Measurements from ENCODE around the gene LIMK1.

Gene LIMK1

DNA sequence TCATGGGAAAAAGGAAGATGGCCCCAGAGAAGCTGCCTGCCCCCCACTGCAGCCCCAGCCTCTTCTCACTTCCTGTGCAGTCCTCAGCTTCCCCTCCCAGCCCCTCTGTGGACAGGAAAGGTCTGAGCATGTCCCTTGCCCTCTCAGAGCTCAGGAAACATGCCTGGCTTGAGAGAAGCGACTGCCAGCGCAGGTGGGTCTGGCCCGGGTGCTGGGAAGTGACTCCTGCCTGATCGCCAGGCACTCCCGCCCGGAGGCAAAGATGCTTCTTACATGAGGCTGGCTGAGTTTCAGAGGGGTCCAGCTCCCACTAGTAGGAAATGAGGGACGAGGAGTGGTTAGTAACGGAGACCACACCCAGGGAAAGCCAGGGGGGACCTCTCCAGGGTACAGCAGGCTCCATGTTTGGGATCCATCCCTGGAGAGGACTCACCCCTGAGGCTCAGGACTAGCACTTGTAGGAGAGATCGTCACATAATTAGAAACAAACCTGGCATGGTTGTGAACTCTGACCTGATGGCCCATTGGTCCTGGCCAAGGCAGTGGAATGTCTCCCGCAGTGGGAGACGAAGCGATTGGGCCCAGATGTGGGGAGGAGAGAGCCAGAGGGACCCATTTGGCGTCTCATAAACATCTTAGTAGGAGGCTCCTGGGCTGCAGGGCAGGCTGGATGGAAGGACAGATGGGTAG is 43.4 kb upstream of the LIMK1 start:
- Histone ChIP-seq H3K4me3 (ENCODE audit: insufficient read depth, low read length, poor library complexity, severe bottlenecking) (no peak overlapping the region), H3F3A (ENCODE audit: insufficient read depth) (no peaks in the 10 kb centered on the region), H3K27me3 (ENCODE audit: low read length) (no peaks in the 10 kb centered on the region), H3K4me2 (ENCODE audit: low read depth, low read length, poor library complexity, severe bottlenecking) (no peak overlapping the region), H4K20me1 (ENCODE audit: low read depth, low read length) (no peaks in the 10 kb centered on the region), H3K27ac (ENCODE audit: low read depth, low read length) (no peak overlapping the region), H3K9me2 (replicated peaks; ENCODE audit: insufficient read depth, low read length) (no peaks in the 10 kb centered on the region), H2AFZ (ENCODE audit: low read depth, low read length, severe bottlenecking) (no peak overlapping the region), H3K9me3 (ENCODE audit: insufficient read depth, low read length) (no peaks in the 10 kb centered on the region), H3K79me2 (ENCODE audit: insufficient read depth, low read length) (no peaks in the 10 kb centered on the region), H3K36me3 (ENCODE audit: low read length) (no peaks in the 10 kb centered on the region), H3K9ac (ENCODE audit: low read length) (no peak overlapping the region)
- TF ChIP-seq EZH2phosphoT487 (conservative IDR thresholded peaks at IDR 0.05; ENCODE audit: low read length), result no peak
- TF ChIP-seq, protein P1, sequence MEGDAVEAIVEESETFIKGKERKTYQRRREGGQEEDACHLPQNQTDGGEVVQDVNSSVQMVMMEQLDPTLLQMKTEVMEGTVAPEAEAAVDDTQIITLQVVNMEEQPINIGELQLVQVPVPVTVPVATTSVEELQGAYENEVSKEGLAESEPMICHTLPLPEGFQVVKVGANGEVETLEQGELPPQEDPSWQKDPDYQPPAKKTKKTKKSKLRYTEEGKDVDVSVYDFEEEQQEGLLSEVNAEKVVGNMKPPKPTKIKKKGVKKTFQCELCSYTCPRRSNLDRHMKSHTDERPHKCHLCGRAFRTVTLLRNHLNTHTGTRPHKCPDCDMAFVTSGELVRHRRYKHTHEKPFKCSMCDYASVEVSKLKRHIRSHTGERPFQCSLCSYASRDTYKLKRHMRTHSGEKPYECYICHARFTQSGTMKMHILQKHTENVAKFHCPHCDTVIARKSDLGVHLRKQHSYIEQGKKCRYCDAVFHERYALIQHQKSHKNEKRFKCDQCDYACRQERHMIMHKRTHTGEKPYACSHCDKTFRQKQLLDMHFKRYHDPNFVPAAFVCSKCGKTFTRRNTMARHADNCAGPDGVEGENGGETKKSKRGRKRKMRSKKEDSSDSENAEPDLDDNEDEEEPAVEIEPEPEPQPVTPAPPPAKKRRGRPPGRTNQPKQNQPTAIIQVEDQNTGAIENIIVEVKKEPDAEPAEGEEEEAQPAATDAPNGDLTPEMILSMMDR (IDR thresholded peaks at IDR 0.05; ENCODE audit: insufficient read depth, low read length, poor library complexity, severe bottlenecking), result no peak

DNA sequence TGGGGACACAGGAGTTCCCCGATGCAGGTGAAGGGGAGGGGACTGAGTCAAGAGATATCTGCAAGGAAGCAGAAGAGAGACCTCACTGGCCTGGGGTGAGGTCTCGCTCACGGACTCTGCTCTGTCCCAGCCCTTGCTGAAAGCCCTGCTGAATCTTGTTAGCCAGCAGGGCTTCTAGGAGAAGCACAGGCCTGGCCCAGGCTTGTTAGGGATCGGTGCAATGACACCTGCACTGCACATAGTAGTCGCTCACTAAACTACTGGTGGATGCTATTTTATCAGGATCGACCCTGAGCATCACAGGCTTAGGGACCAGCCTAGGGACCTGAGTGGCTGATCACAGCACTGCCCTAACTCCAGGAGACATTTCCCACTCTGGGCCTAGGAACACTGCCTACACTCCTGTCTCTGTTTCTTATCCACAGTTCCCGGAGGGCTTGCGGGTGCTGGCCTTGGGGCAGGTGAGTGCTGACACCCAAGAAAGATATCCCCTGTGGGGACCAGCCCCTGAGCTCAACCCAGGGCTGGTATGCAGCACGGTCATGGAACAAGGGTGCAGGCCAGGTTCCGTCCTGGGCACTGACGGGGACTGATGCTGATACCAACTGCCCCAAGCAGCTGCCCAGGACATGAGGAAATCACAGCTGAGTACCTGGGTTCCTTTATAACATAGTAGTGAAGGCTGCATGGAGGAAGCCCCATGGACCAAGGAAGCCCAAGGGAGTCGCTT is 42.6 kb upstream of the LIMK1 start:
- no peaks in the 10 kb centered on the region for H3K9me2 ChIP-seq (replicated peaks; ENCODE audit: insufficient read depth, low read length)
- H3K27me3 ChIP-seq (ENCODE audit: low read length), result no peaks in the 10 kb centered on the region

GRCh38 chr7:74042746-74043522 is 40.7 kb upstream of the LIMK1 start:
- H3K4me2 ChIP-seq (ENCODE audit: low read depth, low read length, poor library complexity, severe bottlenecking), result no peak overlapping the region
- H3K4me3 ChIP-seq (ENCODE audit: insufficient read depth, low read length, poor library complexity, severe bottlenecking), result no peak overlapping the region

More for the DNA sequence above, 42.6 kb upstream of the LIMK1 start:
- Histone ChIP-seq H3K36me3 (ENCODE audit: low read length) (no peaks in the 10 kb centered on the region), H3F3A (ENCODE audit: insufficient read depth) (no peaks in the 10 kb centered on the region), H3K9ac (ENCODE audit: low read length) (no peak overlapping the region), H2AFZ (ENCODE audit: low read depth, low read length, severe bottlenecking) (no peak overlapping the region), H3K79me2 (ENCODE audit: insufficient read depth, low read length) (no peaks in the 10 kb centered on the region), H3K4me2 (ENCODE audit: low read depth, low read length, poor library complexity, severe bottlenecking) (no peak overlapping the region), H4K20me1 (ENCODE audit: low read depth, low read length) (no peaks in the 10 kb centered on the region), H3K9me3 (ENCODE audit: insufficient read depth, low read length) (no peaks in the 10 kb centered on the region), H3K4me3 (ENCODE audit: insufficient read depth, low read length, poor library complexity, severe bottlenecking) (no peak overlapping the region), H3K27ac (ENCODE audit: low read depth, low read length) (no peak overlapping the region)
- TF ChIP-seq, protein P1 (IDR thresholded peaks at IDR 0.05; ENCODE audit: insufficient read depth, low read length, poor library complexity, severe bottlenecking), result no peak
- TF ChIP-seq EZH2phosphoT487 (conservative IDR thresholded peaks at IDR 0.05; ENCODE audit: low read length), result no peak

More at GRCh38 chr7:74042746-74043522, 40.7 kb upstream of the LIMK1 start:
- TF ChIP-seq, protein P1 (IDR thresholded peaks at IDR 0.05; ENCODE audit: insufficient read depth, low read length, poor library complexity, severe bottlenecking), result no peak
- no peak for TF ChIP-seq EZH2phosphoT487 (conservative IDR thresholded peaks at IDR 0.05; ENCODE audit: low read length)
- Histone ChIP-seq H2AFZ (ENCODE audit: low read depth, low read length, severe bottlenecking) (no peak overlapping the region), H3K9me2 (replicated peaks; ENCODE audit: insufficient read depth, low read length) (no peaks in the 10 kb centered on the region), H4K20me1 (ENCODE audit: low read depth, low read length) (no peaks in the 10 kb centered on the region), H3K79me2 (ENCODE audit: insufficient read depth, low read length) (no peaks in the 10 kb centered on the region), H3K27ac (ENCODE audit: low read depth, low read length) (no peak overlapping the region), H3K9me3 (ENCODE audit: insufficient read depth, low read length) (no peaks in the 10 kb centered on the region), H3K9ac (ENCODE audit: low read length) (no peak overlapping the region), H3K36me3 (ENCODE audit: low read length) (no peaks in the 10 kb centered on the region), H3F3A (ENCODE audit: insufficient read depth) (no peaks in the 10 kb centered on the region), H3K27me3 (ENCODE audit: low read length) (no peaks in the 10 kb centered on the region)
